HG03439 (cell line): Measurements from ENCODE around the gene MRPL49.
A peak's percentile ranks its signal among the peaks of the same experiment; 100 is the strongest.
"Not testable (repeated sequence)": the region's sequence is repeated elsewhere in the genome, so short reads cannot be mapped to it uniquely, and the experiment has no call there.

Source experiments
- ATAC-seq: cut with Tn5 transposase; IDR thresholded peaks from one replicate; pipeline ENCODE4 v1.9.1; 2021; ENCODE audit warnings: mild to moderate bottlenecking, moderate library complexity; ENCODE audit not compliant: unreplicated experiment

The MRPL49 gene

GRCh38 chr11:65117206-65118096, 4.7 kb upstream of the MRPL49 start, which contains the start of gene ZNHIT2:
TSS of gene ZNHIT2 (minus strand) at chr11:65117701. CDS start at chr11:65117653, 48 bp downstream.
- peak; percentile 57 for ATAC-seq

GRCh38 chr11:65118097-65118837, 3.9 kb upstream of the MRPL49 start:
- ATAC-seq = no peak

GRCh38 chr11:65118891-65119669, 3.0 kb upstream of the MRPL49 start:
- ATAC-seq = not testable (repeated sequence)

- ATAC-seq = no peak
Observed at GRCh38 chr11:65119670-65119995, 2.5 kb upstream of the MRPL49 start.

- no peak for ATAC-seq
Observed at GRCh38 chr11:65120831-65121230, 1.3 kb upstream of the MRPL49 start.

GRCh38 chr11:65121447-65121864, 665 bp upstream of the MRPL49 start:
- no peak for ATAC-seq

GRCh38 chr11:65124480-65125196, 2.5 kb downstream of the MRPL49 start:
- ATAC-seq = no peak

- ATAC-seq = no peak
Observed at GRCh38 chr11:65125197-65126056, 3.3 kb downstream of the MRPL49 start.

- no peak for ATAC-seq
Observed at GRCh38 chr11:65126624-65127274, 4.6 kb downstream of the MRPL49 start.

- no peak for ATAC-seq
Observed at GRCh38 chr11:65127473-65128181, 5.5 kb downstream of the MRPL49 start.

- no peak for ATAC-seq
Observed at GRCh38 chr11:65128182-65129145, 6.3 kb downstream of the MRPL49 start.

GRCh38 chr11:65129649-65130441, 7.7 kb downstream of the MRPL49 start:
- ATAC-seq = no peak

GRCh38 chr11:65130631-65131416, 8.7 kb downstream of the MRPL49 start:
- no peak for ATAC-seq

GRCh38 chr11:65131417-65131776, 9.3 kb downstream of the MRPL49 start:
- no peak for ATAC-seq

GRCh38 chr11:65131895-65132237, 9.7 kb downstream of the MRPL49 start:
- no peak for ATAC-seq
